K562 (cell line): ENCODE measurements around the gene ZNF575. TPM values are rescaled to one million over a fixed set of nuclear protein-coding genes. Genes with fewer than 3 reads are reported as not detected.
A peak's percentile ranks its signal among the peaks of the same experiment; 100 is the strongest.

Experiments used
- CHD4 ChIP-seq: fragments of 200-600 bp; sonication (generic); IDR thresholded peaks from 3 replicates; pipeline ENCODE4 v1.6.1; 2012; ENCODE audit warnings: low read depth, mild to moderate bottlenecking, mixed read lengths, low read length, inconsistent platforms; ENCODE audit not compliant: insufficient read depth, insufficient replicate concordance, poor library complexity, severe bottlenecking
- FOXP1 ChIP-seq: sonication (generic); formaldehyde crosslinking; IDR thresholded peaks from 2 replicates; pipeline ENCODE4 v1.8.0; 2022; ENCODE audit warnings: mild to moderate bottlenecking, missing genetic modification reagents
- HDAC2 ChIP-seq: fragments of 450-650 bp; IDR thresholded peaks from 2 replicates; pipeline ENCODE4 v1.6.1; 2016; ENCODE audit warnings: mild to moderate bottlenecking
- HDAC6 ChIP-seq: IDR thresholded peaks from 2 replicates; pipeline ENCODE4 v1.6.1; 2012; ENCODE audit warnings: low read depth, mild to moderate bottlenecking, control low read depth, inconsistent platforms, low read length, moderate library complexity
- KDM4B ChIP-seq, 2 experiments: fragments of 450-650 bp in 1 of 2; sonication (generic) in 1 of 2; IDR thresholded peaks; 2 replicates each; pipeline ENCODE4 v1.6.1; 2016 to 2017; ENCODE audit warnings: borderline replicate concordance in 2 of 2, antibody characterized with exemption in 1 of 2, low read depth in 1 of 2, mild to moderate bottlenecking in 1 of 2
- MTA3 ChIP-seq: fragments of 450-650 bp; formaldehyde crosslinking; IDR thresholded peaks from 2 replicates; pipeline ENCODE4 v1.6.1; 2017; ENCODE audit warnings: mild to moderate bottlenecking, borderline replicate concordance
- PHF21A ChIP-seq: fragments of 450-650 bp; IDR thresholded peaks from 2 replicates; pipeline ENCODE4 v1.6.1; 2017; ENCODE audit warnings: low read depth, borderline replicate concordance
- RBM17 ChIP-seq: fragments of 200-400 bp; formaldehyde crosslinking; IDR thresholded peaks from 2 replicates; pipeline ENCODE4 v1.6.1; 2017; ENCODE audit warnings: low read depth, mild to moderate bottlenecking, low read length, borderline replicate concordance
- RCOR1 ChIP-seq, 2 experiments: IDR thresholded peaks; 2 replicates each; pipeline ENCODE4 v1.6.1; 2012; ENCODE audit warnings: low read depth in 2 of 2, low read length in 2 of 2, borderline replicate concordance in 1 of 2, improper control_type of control experiment in 1 of 2
- STAT5A ChIP-seq: IDR thresholded peaks from 2 replicates; pipeline ENCODE4 v1.6.1; 2012; ENCODE audit warnings: low read length, inconsistent platforms, borderline replicate concordance
- TEAD2 ChIP-seq: fragments of 450-650 bp; IDR thresholded peaks from 2 replicates; pipeline ENCODE4 v1.6.1; 2016; ENCODE audit warnings: missing genetic modification characterization, control low read depth, missing compliant biosample characterization
- ZNF140 ChIP-seq: fragments of 250-450 bp; sonication (Bioruptor Pico); IDR thresholded peaks from 2 replicates; pipeline ENCODE4 v1.8.0; 2021; ENCODE audit warnings: moderate library complexity, mild to moderate bottlenecking, inconsistent platforms
- ZNF232 ChIP-seq: sonication (generic); formaldehyde crosslinking; IDR thresholded peaks from 2 replicates; pipeline ENCODE4 v1.8.0; 2022; ENCODE audit warnings: mild to moderate bottlenecking, missing genetic modification reagents
- ZNF584 ChIP-seq: fragments of 200-800 bp; sonication (Bioruptor generic); IDR thresholded peaks from 2 replicates; pipeline ENCODE4 v1.6.1; 2016; ENCODE audit warnings: low read depth, mild to moderate bottlenecking, missing genetic modification characterization, missing compliant biosample characterization
- polyA plus RNA-seq, 8 experiments: library from polyadenylated mRNA; depleted of rRNA in 4 of 8; stranded (reverse) in 5 of 8; unstranded in 3 of 8; fragments of >200 nt; fragmentation: Nextera tagmentation in 2 of 8; fragmentation: Illumina TruSeq in 1 of 8; extraction: Ambion mirVana in 2 of 8; extraction: Trizol in 1 of 8; gene quantifications; 2 replicates each; pipeline versions ENCODE4 v1.2.1 to v1.2.3, GENCODE V29; 2011 to 2014; ENCODE audit warnings: inconsistent platforms in 1 of 8, missing spikeins in 1 of 8
- total RNA-seq, 7 experiments: library from RNA; depleted of rRNA in 6 of 7; stranded (reverse); fragments of >200 nt in 6 of 7; fragmentation: Illumina TruSeq in 2 of 7; extraction: Trizol in 2 of 7; gene quantifications; 2 replicates each; pipeline versions ENCODE4 v1.2.1 to v1.2.3, GENCODE V29; 2011 to 2021; ENCODE audit warnings: low replicate concordance in 1 of 7
- TF ChIP-seq, protein P1 (sequence below): fragments of 250-450 bp; sonication (Bioruptor Pico); IDR thresholded peaks from 2 replicates; pipeline ENCODE4 v1.4.0; 2020
- TF ChIP-seq, protein P2 (sequence below): IDR thresholded peaks from 2 replicates; pipeline ENCODE4 v1.6.1; 2016; ENCODE audit warnings: missing genetic modification characterization, missing compliant biosample characterization
- TF ChIP-seq, protein P3 (sequence below): fragments of 250-450 bp; sonication (Bioruptor Pico); IDR thresholded peaks from 2 replicates; pipeline ENCODE4 v1.4.0; 2020; ENCODE audit warnings: mild to moderate bottlenecking
- TF ChIP-seq, protein P4 (sequence below): fragments of 250-450 bp; sonication (Bioruptor Pico); IDR thresholded peaks from 2 replicates; pipeline ENCODE4 v1.8.0; 2021; ENCODE audit warnings: moderate library complexity, mild to moderate bottlenecking, inconsistent platforms

Gene ZNF575
- total and polyA plus RNA-seq, 9 of the 15 experiments (the other 6 are each of a cell fraction or from before 2014, with no cell fraction given) = 0.20 to 0.98 (median 0.32) TPM; not detected in 6

DNA sequence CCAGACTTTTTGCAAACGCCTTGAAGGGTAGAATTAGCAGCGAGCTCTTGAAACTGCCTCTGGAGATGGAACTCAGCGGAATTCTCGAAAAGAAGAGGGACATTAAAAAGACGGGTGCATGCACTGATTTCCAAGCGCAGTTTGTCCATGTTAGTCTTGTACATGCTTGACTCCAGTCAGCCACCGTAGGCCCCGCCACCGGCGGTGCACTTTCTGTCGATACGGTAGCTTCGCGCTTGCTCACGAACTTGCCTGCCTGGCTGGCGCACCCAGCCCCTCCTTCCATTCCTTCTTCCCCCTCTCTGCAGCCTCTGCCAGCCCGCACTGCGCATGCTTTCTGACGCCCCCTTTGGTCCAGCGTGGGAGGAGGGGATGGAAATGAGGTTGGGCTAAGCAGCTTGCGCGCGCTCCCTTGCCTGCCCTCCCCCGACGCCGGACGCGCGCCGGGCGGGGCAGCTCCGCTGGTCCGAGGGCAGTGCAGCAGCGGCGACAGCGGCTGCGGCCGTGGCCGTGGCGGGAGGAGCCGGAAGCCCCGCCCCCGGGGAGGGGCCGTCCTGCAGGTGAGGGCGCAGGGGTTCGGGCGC lies at the start of gene ZNF575 (continued):
- TF ChIP-seq HDAC6 (no peak), FOXP1 (CRISPR knock-in tag) (peak; percentile 27; the same call in 1 of the 2 replicates), STAT5A (no peak), ZNF232 (no peak), CHD4 (no peak), TEAD2 (tag) (no peak), PHF21A (peak; percentile 86), RBM17 (no peak), KDM4B (IDR thresholded peaks at IDR 0.05; ENCODE audit: borderline replicate concordance in 2 of 2, low read depth in 1 of 2) (peak in 1 of 2 experiments; percentile 38; a peak in 1 of 4 replicates), ZNF584 (no peak), MTA3 (peak; percentile 98), RCOR1 (IDR thresholded peaks at IDR 0.05; ENCODE audit: borderline replicate concordance in 1 of 2, low read depth in 2 of 2, low read length in 2 of 2) (peak in 1 of 2 experiments; percentile 56; a peak in 2 of 4 replicates), HDAC2 (peak; percentile 67), ZNF140 (CRISPR knock-in tag) (no peak)
- TF ChIP-seq, protein P1, sequence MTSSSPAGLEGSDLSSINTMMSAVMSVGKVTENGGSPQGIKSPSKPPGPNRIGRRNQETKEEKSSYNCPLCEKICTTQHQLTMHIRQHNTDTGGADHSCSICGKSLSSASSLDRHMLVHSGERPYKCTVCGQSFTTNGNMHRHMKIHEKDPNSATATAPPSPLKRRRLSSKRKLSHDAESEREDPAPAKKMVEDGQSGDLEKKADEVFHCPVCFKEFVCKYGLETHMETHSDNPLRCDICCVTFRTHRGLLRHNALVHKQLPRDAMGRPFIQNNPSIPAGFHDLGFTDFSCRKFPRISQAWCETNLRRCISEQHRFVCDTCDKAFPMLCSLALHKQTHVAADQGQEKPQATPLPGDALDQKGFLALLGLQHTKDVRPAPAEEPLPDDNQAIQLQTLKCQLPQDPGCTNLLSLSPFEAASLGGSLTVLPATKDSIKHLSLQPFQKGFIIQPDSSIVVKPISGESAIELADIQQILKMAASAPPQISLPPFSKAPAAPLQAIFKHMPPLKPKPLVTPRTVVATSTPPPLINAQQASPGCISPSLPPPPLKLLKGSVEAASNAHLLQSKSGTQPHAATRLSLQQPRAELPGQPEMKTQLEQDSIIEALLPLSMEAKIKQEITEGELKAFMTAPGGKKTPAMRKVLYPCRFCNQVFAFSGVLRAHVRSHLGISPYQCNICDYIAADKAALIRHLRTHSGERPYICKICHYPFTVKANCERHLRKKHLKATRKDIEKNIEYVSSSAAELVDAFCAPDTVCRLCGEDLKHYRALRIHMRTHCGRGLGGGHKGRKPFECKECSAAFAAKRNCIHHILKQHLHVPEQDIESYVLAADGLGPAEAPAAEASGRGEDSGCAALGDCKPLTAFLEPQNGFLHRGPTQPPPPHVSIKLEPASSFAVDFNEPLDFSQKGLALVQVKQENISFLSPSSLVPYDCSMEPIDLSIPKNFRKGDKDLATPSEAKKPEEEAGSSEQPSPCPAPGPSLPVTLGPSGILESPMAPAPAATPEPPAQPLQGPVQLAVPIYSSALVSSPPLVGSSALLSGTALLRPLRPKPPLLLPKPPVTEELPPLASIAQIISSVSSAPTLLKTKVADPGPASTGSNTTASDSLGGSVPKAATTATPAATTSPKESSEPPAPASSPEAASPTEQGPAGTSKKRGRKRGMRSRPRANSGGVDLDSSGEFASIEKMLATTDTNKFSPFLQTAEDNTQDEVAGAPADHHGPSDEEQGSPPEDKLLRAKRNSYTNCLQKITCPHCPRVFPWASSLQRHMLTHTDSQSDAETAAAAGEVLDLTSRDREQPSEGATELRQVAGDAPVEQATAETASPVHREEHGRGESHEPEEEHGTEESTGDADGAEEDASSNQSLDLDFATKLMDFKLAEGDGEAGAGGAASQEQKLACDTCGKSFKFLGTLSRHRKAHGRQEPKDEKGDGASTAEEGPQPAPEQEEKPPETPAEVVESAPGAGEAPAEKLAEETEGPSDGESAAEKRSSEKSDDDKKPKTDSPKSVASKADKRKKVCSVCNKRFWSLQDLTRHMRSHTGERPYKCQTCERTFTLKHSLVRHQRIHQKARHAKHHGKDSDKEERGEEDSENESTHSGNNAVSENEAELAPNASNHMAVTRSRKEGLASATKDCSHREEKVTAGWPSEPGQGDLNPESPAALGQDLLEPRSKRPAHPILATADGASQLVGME (CRISPR knock-in tag) = no peak
- TF ChIP-seq, protein P2, sequence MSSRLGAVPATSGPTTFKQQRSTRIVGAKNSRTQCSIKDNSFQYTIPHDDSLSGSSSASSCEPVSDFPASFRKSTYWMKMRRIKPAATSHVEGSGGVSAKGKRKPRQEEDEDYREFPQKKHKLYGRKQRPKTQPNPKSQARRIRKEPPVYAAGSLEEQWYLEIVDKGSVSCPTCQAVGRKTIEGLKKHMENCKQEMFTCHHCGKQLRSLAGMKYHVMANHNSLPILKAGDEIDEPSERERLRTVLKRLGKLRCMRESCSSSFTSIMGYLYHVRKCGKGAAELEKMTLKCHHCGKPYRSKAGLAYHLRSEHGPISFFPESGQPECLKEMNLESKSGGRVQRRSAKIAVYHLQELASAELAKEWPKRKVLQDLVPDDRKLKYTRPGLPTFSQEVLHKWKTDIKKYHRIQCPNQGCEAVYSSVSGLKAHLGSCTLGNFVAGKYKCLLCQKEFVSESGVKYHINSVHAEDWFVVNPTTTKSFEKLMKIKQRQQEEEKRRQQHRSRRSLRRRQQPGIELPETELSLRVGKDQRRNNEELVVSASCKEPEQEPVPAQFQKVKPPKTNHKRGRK (tag) = no peak
- TF ChIP-seq, protein P3, sequence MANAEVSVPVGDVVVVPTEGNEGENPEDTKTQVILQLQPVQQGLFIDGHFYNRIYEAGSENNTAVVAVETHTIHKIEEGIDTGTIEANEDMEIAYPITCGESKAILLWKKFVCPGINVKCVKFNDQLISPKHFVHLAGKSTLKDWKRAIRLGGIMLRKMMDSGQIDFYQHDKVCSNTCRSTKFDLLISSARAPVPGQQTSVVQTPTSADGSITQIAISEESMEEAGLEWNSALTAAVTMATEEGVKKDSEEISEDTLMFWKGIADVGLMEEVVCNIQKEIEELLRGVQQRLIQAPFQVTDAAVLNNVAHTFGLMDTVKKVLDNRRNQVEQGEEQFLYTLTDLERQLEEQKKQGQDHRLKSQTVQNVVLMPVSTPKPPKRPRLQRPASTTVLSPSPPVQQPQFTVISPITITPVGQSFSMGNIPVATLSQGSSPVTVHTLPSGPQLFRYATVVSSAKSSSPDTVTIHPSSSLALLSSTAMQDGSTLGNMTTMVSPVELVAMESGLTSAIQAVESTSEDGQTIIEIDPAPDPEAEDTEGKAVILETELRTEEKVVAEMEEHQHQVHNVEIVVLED (CRISPR knock-in tag) = peak; percentile 45; the same call in 1 of the 2 replicates
- TF ChIP-seq, protein P4, sequence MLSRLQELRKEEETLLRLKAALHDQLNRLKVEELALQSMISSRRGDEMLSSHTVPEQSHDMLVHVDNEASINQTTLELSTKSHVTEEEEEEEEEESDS (CRISPR knock-in tag) = no peak
